HG02623 (cell line): ENCODE measurements around the gene HIPK4.

Experiments
- ATAC-seq: cut with Tn5 transposase; IDR thresholded peaks from one replicate; pipeline ENCODE4 v1.9.1; 2021; ENCODE audit warnings: moderate library complexity; ENCODE audit not compliant: unreplicated experiment

Gene HIPK4

DNA sequence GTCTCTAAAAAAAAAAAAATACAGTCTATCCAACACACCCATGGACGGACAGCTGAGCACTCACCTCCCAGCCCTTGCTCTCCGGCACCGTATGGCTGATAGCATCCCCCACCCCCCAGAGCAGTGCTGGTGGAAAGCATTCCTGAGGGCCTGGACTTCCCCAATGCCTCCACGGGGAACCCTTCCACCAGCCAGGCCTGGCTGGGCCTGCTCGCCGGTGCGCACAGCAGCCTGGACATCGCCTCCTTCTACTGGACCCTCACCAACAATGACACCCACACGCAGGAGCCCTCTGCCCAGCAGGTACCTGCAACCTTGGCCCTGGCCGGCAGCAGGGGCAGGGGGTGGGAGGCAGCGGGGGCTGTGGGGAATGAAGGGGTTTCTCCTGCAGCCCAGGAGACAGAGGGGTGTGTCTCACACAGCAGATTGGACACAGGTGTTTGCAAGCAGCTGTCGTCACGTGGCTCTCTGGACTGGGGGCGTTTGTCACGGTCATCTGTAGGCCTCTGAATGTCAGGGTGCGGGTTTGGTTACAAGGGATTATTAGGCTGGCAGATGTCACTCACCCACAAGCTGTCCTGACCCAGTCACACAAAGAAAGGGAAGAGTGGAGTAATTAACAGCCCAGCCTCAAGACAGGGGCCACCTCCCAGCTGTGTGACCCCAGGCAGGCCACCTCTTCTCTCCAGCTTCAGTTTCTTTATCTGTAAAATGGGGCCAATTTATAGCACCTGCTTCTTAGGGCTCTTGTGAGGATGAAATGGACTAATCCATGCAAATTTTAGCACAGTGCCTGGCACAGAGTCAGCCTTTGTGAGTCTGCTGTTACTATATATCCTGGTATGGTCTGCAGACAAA lies 22.2 kb downstream of the HIPK4 start:
- ATAC-seq: no peak

DNA sequence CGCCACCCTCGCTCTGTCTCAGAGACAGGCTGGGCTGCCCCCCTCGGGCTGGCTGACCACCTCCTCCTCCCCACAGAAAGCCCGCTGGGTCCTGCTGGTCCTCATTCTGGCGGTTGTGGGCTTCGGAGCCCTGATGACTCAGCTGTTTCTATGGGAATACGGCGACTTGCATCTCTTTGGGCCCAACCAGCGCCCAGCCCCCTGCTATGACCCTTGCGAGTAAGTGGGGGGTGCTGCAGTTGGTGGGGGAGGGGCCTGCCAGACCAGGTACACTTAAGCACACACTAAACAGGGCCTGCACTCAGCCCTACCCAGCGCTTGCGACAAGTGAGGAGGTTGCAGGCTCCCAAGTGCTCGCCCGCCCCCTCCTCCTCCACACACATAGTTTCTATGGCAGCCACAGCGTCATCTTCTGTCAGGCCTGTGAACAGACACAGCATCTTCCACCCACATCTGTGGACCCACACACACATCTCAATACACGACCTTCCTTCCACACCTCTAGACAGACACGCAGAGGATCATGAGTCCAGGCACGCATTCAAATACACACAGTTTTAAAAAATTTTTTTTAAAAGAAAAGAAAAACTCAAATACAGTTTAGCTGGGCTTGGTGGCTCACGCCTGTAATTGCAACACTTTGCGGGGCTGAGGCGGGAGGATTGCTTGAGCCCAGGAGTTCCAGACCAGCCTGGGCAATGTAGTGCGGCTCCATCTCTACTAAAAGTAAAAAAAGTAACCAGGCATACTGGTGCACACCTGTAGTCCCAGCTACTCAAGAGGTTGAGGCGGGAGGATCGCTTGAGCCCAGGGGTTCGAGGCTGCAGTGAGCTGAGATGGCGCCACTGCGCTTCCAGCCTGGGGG lies 23.1 kb downstream of the HIPK4 start:
- ATAC-seq: no peak

DNA sequence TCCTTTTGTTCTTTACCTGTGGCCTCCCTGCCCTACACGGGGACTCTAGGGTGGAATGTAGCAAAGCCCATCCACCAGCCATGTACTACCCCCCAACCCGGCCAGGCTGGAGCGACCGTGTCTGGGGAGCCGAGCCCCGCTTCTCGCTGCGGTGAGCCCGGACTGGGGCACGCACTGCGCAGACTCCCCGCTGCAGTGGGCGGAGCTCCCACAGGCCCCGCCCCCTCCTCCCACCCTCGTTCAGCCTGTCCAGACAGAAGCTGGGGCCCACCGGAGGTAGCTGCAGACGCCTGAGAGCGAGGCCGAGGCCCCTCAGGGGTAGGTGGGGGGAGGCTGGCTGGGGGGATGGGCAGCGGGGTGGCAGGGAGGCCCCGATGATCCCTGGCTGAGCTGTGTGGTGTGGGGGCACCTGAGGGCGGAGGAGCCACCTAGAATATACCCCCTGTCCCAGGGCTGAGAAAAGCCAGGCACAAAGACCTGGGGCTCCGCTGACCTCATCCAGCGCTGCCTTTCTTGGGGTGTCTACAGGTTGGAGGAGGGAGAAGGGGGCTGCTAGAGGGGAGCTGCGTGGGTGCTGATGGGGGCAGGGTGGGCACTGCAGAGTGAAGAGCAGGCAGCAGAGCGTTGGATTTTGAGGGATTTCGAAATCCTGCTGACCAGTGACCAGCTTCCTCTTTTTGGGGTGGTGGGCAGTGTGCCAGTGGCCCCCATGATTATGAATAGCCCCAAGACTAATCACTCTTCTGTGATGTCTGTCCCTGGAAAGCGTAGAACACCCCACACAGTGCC lies 24.2 kb downstream of the HIPK4 start:
- no peak for ATAC-seq

DNA sequence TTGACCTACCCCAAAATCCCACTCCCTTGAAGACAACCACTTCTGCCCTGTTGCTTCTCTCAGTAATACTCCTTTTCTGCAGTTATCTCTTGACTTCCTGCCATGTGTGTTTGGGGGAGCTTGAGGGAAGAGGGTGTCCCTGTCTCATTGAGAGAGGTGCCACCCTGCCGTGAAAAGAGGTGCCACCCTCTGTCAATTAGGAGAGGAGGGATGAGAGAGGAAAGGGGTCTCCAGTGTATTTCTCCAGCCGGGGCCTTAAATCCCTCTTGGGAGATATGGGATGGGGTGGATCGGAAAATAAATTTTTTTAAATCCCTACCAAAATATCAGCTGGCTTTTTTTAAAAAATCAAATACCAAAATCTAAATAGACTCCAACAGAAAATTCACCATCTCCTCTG lies 25.0 kb downstream of the HIPK4 start:
- ATAC-seq: no peak

DNA sequence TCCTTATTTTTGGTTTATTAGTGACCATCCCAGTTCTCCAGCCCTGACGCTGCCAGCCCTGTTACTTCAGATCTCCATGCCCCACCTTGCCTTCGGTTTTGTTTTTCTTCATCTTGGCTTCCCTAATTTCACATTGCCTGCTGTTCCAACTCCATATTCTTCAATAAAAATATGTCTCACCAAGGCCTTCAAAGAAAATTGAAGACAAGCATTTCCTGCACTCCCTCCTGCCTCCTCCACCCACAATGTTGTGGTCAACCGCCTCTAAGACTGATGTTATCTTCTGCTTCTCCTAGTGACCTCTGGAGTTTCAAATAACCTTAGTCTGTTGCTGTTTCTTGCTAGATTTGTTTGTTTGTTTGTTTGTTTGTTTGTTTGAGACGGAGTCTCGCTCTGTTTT lies 26.9 kb downstream of the HIPK4 start:
- no peak for ATAC-seq

DNA sequence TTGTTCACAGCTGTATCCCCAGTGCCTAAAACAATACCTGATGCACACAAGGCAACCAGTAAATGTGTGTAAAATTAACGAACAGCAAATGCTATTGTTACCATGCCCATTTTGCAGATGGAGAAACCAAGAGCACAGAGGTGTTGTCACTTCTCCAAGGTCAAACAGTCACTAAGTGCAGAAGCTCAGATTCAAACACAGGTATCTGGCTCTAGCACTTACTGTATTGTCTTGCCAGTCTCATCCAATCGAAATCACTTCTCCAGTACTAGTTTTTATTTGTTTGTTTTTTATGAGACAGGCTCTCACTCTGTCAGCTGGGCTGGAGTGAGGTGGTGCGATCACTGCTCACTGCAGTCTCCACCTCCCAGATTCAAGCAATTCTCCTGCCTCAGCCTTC lies 27.8 kb downstream of the HIPK4 start:
- ATAC-seq: no peak

DNA sequence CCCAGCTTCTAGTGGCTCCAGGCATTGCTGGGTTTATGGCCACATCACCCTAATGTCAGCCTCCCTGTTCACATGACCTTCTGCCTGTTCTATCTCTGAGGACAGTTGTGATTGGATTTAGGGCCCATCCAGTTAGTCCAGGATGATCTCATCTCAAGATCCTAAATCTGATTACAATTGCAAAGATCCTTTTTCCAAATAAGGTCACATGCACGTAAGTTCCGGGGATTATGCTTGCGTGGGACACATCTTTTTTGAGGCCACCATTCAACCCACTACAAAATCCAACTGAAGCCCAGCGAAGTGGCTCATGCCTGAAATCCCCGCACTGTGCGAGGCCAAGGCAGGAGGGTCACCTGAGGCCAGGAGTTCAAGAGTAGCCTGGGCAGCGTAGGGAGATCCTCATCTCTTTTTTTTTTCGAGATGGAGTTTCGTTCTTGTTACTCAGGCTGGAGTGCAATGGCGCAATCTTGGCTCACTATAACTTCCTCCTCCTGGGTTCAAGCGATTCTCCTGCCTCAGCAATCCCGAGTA lies 29.2 kb downstream of the HIPK4 start:
- ATAC-seq: no peak

DNA sequence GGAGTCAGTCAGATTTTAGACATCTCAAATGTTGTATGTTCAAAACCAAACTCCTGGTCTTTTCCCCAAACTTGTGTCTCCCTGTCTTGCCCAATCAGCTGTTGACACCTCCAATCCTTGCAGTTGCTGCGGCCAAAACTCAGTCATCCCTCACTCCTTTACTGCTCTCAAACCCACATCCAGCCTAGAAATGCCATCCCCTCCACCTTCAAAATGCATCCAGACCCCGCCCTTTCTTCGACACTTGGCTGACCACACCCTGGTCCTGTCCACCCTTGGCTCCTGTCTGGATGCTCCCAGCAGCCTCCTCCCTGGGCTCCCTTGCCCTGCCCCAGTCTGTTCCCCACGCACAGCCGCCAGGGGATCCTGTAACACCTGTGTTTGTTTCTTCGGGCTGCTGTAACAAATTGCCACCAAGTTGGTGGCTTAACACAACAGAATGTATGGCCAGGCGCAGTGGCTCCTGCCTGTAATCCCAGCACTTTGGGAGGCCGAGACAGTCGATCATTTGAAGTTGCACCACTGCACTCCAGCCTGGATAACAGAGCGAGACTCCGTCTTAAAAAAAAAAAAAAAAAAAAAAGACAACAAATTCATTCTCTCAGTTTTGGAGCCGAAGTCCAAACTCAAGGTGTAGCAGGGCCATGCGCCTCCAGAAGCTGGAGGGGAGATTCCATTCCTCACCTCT lies 29.8 kb downstream of the HIPK4 start:
- ATAC-seq: no peak

DNA sequence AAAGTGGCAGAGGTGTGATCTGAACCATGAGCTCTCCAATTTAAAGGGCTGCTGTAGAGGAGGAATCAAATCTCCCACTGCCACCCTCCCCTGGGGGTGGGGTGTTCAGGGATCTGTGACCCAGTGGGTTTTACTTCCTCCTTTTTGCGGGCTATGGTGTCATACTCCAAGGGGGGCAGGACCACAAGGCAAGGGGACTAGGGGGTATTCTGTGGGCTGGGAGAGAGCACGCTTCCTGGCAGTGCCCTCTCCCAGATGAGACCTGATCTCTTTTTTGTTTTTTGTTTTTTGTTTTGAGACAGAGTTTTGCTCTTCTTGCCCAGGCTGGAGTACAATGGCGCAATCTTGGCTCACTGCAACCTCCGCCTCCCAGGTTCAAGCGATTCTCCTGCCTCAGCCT lies 31.2 kb downstream of the HIPK4 start:
- ATAC-seq: no peak

DNA sequence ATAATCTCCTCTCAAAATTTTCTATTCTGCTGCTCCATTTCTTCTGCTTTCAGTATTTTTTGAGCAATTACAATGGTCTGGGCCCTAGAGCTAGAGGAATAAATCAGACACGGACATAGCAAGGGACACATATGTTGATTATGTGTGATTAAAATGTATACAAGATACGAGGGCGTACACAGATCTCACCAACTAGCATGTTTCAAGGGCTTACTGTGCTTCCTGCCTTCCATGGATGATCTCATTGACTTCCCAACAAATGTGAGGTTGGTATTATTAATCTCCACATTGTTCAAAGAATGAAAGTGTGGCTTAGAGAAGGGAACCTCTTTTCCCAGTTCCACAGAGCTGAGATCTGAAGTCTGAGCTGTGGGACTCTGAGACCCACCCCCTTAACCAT lies 32.3 kb downstream of the HIPK4 start:
- no peak for ATAC-seq

DNA sequence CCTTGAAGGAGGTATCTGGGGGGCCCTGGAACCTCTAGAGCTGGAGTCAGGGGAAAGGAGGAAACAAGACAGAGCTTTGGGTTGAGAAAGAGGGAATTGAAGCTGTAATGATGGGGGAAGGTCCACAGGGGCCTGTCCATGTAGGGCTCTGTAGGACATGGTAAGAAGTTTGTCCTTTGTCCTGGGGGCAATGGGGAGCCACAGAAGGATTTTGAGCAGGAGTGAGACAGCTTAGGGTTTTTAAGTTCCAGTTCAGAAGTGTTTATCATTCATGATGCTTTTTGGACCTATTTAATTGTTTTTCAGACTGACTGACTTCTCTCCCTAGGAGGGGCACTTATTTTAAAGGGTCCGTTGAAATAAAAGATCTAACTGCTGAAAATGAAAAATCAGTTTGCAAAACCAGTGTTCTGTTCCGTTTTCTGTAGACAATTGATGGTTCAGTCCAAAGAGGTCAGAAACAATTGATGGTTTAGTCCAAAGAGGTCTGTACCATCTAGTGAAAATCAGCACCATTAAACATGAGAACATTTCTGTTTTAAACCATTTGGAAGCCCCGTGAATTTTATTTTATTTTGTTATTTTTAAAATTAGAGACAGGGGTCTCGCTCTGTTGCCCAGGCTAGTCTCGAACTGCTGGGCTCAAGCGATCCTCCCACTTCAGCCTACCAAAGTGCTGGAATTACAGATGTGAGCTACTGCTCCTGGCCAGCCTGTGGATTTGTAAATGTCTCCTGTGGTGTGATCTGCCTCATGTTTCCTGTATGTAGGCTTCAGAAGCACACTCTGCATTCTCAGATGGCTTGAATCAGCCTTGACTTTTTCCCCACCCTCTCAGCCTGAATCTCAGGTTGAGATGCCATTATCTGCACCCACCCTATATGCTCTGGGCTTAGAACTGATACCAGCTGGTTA lies 33.0 kb downstream of the HIPK4 start:
- ATAC-seq: no peak

DNA sequence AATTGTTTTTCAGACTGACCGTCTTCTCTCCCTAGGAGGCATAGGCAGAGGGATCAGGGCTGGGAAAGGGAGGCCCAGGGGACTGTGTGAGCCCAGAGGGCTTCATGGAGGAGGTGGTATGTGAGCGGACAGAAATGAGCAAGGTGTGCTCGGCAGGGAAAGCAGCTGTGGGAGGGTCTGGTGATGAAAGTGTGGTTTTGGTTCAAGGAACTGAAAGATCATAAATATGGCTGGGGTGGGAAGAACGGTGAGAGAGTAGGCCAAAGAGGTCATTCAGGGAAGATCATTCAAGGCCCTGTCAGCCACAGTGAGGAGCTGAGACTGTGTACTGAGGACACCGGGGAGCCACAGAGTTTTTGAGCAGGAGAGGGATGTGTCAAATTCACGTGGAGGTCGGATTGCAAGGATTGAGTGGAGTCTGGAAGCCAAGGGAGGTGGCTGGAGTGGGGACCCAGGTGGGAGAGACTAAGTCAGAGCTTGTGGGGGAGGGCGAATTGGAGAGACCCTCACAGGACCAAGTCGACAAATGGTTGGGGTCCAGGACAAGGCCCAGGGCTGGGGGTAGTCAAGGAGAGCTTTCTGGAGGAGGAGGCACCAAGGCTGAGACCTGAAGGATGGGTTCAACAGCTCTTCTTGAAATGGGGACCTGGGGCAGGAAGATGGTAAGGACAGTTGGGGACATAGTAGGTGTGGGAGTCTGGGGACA lies 33.9 kb downstream of the HIPK4 start:
- no peak for ATAC-seq

DNA sequence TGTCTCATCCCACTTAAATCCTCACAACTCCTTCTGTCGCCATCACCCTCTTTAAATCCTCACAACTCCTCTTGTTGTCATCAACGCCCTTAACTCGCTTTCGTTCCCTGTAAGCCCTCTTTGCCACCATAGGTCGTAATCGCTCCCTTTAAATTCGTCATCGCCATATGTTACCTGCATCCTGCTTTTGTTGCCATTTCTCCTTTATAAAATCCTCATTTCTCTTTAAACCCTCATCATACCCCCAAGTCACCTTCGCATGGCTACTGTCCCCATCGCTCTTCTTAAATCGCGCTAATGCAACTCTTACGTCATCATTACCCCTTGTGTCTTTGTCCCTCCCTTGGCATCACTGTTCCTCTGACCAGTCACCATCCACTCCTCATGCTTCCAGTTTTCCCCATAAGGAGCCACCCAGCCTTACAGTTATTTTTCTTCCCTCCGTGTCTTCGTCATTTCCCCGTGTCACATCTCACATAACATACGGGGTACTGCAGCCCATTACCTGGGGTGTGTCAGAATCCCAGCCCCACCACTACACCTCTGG lies 40.9 kb downstream of the HIPK4 start:
- no peak for ATAC-seq

DNA sequence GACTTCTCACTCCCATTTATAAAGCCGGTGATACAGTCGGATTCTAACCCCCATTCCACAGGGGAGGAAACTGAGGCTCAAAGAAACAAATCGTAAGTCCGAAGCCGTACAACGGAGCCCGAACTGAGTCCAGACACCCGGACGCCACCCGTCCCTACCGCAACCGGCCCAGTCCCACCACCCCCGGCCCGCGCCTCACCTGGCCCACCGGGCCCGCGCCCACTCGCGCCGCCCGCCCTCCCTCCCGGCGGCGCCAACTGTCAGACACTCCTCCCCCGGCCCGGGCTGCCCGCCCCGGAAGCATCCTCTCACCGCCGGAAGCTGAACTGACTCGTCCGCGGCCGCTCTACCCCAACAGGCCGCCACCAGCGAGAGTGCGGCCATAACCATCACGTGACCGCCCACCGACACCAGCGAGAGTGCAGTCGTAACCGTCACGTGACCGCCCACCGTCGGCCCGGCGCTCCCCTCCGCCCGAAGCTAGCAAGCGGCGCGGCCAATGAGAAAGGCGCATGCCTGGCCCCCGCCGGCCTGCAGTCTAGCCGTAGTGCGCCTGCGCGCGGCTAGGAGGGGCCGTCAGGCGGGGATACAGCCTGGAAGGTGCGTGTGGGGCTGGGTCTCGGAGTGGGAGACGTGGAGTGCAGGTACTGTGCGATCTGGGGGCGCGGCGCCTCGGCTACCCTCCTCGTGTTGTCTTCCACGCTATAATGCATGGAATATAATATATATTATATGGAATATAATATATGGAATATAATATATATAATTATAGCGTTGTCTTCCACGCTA lies 41.7 kb downstream of the HIPK4 start, which contains the start of the genes C19orf47 and PLD3:
Gene C19orf47 (minus strand): TSS at position 273 of the 789 bp plus-strand sequence. CDS start 6,540 bp downstream, outside the sequence.
Gene PLD3 (plus strand): TSS at position 571 of the 789 bp plus-strand sequence. CDS start 17,789 bp downstream, outside the sequence.
- ATAC-seq: peak; percentile 85

DNA sequence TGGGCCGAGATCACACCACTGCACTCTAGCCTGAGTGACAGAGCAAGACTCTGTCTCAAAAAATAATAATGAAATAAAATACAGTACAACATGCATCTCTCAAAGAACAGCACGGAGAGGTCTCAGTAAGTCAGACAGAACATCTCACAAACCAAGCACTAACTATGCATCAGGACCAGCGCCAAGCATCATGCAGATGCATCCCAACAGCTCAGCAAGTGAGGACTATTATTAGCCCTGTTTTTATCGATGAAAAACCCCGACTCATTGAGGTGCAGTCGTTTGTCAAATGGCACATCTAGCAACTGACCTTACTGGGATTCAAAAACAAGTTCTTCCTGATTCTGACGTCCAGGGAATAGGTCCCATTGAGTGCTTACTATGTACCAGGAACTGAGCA lies 45.6 kb downstream of the HIPK4 start:
- ATAC-seq: no peak

DNA sequence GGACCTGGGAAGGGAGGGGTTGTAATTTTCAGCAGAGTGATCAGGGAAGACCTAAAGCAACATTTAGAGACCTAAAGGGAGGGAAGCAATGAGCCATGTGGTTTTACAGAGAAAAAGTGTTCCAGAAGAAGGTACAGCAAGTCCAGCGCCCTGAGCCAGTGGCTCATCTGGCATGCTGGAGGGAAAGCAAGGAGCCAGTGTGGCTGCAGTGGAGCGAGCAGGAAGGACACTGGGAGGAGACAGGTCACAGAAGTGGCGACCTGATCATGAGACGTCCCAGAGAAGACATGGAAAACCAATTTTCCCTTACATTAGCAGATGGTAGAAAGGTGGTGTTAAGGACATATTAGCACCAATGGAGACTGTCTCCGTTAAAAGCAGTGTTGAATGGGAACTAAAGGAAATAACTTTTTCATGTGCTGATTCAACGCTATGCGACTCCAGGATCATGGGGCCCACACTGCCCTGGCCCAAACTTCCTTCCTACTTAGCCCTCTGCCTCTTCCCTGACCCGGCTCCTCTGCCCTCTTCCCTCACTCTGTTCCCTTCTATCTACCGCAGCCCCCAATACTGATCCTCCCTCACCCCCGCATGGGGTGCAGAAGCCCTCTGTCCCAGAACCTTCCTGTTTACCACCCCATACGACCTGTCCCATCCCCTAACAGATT lies 47.2 kb downstream of the HIPK4 start:
- no peak for ATAC-seq
